Thyroid gland (tissue), 4 donors: ENCODE measurements around the gene MED14. TPM values are rescaled to one million over a fixed set of nuclear protein-coding genes. Genes with fewer than 3 reads are reported as not detected.

ENCODE experiments used
- DNase-seq, 2 donors: peaks; one replicate each; pipeline ENCODE4 v3.0.0-alpha.2; 2019
- H3K27ac ChIP-seq, 3 donors: fragments of 200-600 bp; sonication (generic); 1 replicate in 2 of 3; 2 replicates in 1 of 3; pipeline ENCODE4 v1.5.1; 2016 to 2019; ENCODE audit warnings: mild to moderate bottlenecking in 1 of 3, moderate library complexity in 1 of 3
- H3K27me3 ChIP-seq: fragments of 200-600 bp; sonication (generic); one replicate; pipeline ENCODE4 v1.5.1; 2019
- H3K36me3 ChIP-seq, 2 donors: fragments of 200-600 bp; sonication (generic); one replicate each; pipeline ENCODE4 v1.5.1; 2016 to 2019
- H3K4me1 ChIP-seq, 2 donors: fragments of 200-600 bp; sonication (generic); one replicate each; pipeline ENCODE4 v1.5.1; 2017 to 2019
- H3K4me3 ChIP-seq, 3 donors: fragments of 200-600 bp; sonication (generic); replicated peaks in 1 of 3; 1 replicate in 2 of 3; 2 replicates in 1 of 3; pipeline ENCODE4 v1.5.1; 2016; ENCODE audit warnings: mild to moderate bottlenecking in 1 of 3
- H3K9me3 ChIP-seq: fragments of 200-600 bp; sonication (generic); one replicate; pipeline ENCODE4 v1.5.1; 2017
- CTCF ChIP-seq, 6 experiments: fragments of 200-600 bp in 3 of 6; fragments of 450-650 bp in 3 of 6; sonication (generic) in 3 of 6; IDR thresholded peaks; one replicate each; pipeline ENCODE4 v1.5.1; 2016 to 2019; ENCODE audit warnings: antibody characterized with exemption in 6 of 6, mild to moderate bottlenecking in 2 of 6, inconsistent platforms in 1 of 6, moderate library complexity in 1 of 6
- POLR2A ChIP-seq, 2 donors: fragments of 450-650 bp; IDR thresholded peaks; one replicate each; pipeline ENCODE4 v1.6.1; 2017; ENCODE audit warnings: antibody characterized with exemption in 2 of 2, mild to moderate bottlenecking in 2 of 2, moderate library complexity in 1 of 2
- WGBS, 2 donors: methylation state at CpG; one replicate each; pipeline ENCODE4 v1.1.5; 2017; 5-methylcytosine and 5-hydroxymethylcytosine counted together
- intact Hi-C: fragments of 100-400 bp; cut with DNase I; formaldehyde crosslinking; loops from one replicate; pipeline ENCODE4 v1.15.1; 2023
- total RNA-seq, 4 donors: library from RNA; depleted of rRNA; stranded (reverse); fragments of >200 nt; gene quantifications; one replicate each; pipeline ENCODE4 v1.2.3, GENCODE V29; 2016

MED14 gene
- total RNA-seq, 4 donors from 2014 or later: 49.6 to 114 (median 78.3) TPM

- no peaks in the 10 kb centered on the region for H3K9me3 ChIP-seq
- no peaks in the 10 kb centered on the region for H3K36me3 ChIP-seq
- no peak for DNase-seq
- no peaks in the 10 kb centered on the region for H3K27me3 ChIP-seq
- no peak overlapping the region for H3K27ac ChIP-seq
- intact Hi-C loops: no loop called here
- H3K4me1 ChIP-seq: no peaks in the 10 kb centered on the region
- 93 to 96% methylated on average over 1 of the region's 1 CpG for WGBS, 2 donors
- TF ChIP-seq POLR2A (IDR thresholded peaks at IDR 0.05) (no peak), CTCF (IDR thresholded peaks at IDR 0.05) (no peak)
- H3K4me3 ChIP-seq: no peak overlapping the region
Measured at GRCh38 chrX:40709395-40709794, 25.9 kb downstream of the MED14 start.

GRCh38 chrX:40705658-40706312 is 29.6 kb downstream of the MED14 start:
- no peaks in the 10 kb centered on the region for H3K27me3 ChIP-seq
- H3K4me3 ChIP-seq: no peak overlapping the region
- intact Hi-C loops: no loop called here
- H3K27ac ChIP-seq: no peak overlapping the region
- 95 to 96% methylated on average over 5 of the region's 5 CpGs for WGBS, 2 donors
- H3K9me3 ChIP-seq: no peaks in the 10 kb centered on the region
- H3K36me3 ChIP-seq: no peaks in the 10 kb centered on the region
- DNase-seq: no peak
- TF ChIP-seq POLR2A (IDR thresholded peaks at IDR 0.05) (no peak), CTCF (IDR thresholded peaks at IDR 0.05) (no peak)
- H3K4me1 ChIP-seq: no peaks in the 10 kb centered on the region

GRCh38 chrX:40700640-40701342 is 34.6 kb downstream of the MED14 start:
- WGBS, 2 donors: 75 to 87% methylated on average over 4 of the region's 4 CpGs
- no peaks in the 10 kb centered on the region for H3K4me1 ChIP-seq
- intact Hi-C loops: no loop called here
- no peak for DNase-seq
- no peak overlapping the region for H3K27ac ChIP-seq
- no peak for TF ChIP-seq CTCF (IDR thresholded peaks at IDR 0.05)
- TF ChIP-seq POLR2A (IDR thresholded peaks at IDR 0.05): no peak
- no peaks in the 10 kb centered on the region for H3K9me3 ChIP-seq
- H3K36me3 ChIP-seq: peaks cover 0 to 9% of the 10 kb centered on the region in 2 donors
- H3K27me3 ChIP-seq: no peaks in the 10 kb centered on the region
- no peak overlapping the region for H3K4me3 ChIP-seq

- H3K9me3 ChIP-seq: no peaks in the 10 kb centered on the region
- H3K27ac ChIP-seq: no peak overlapping the region
- TF ChIP-seq CTCF (IDR thresholded peaks at IDR 0.05) (no peak), POLR2A (IDR thresholded peaks at IDR 0.05) (no peak)
- H3K27me3 ChIP-seq: no peaks in the 10 kb centered on the region
- H3K4me1 ChIP-seq: no peaks in the 10 kb centered on the region
- no peak overlapping the region for H3K4me3 ChIP-seq
- intact Hi-C loops: no loop called here
- H3K36me3 ChIP-seq: peaks cover 0 to 9% of the 10 kb centered on the region in 2 donors
- no peak for DNase-seq
- WGBS, 2 donors: 80 to 94% methylated on average over 1 of the region's 1 CpG
Measured at GRCh38 chrX:40698851-40699250, 36.5 kb downstream of the MED14 start.

- no peak for DNase-seq
- TF ChIP-seq CTCF (IDR thresholded peaks at IDR 0.05) (no peak), POLR2A (IDR thresholded peaks at IDR 0.05) (no peak)
- H3K36me3 ChIP-seq: peaks cover 0 to 9% of the 10 kb centered on the region in 2 donors
- H3K4me3 ChIP-seq: no peak overlapping the region
- H3K27me3 ChIP-seq: no peaks in the 10 kb centered on the region
- WGBS, 2 donors: 93 to 95% methylated on average over 1 of the region's 1 CpG
- intact Hi-C loops: no loop called here
- peaks cover 0 to 5% of the 10 kb centered on the region in 2 donors for H3K4me1 ChIP-seq
- no peaks in the 10 kb centered on the region for H3K9me3 ChIP-seq
- no peak overlapping the region for H3K27ac ChIP-seq
Measured at GRCh38 chrX:40694802-40695201, 40.5 kb downstream of the MED14 start.
